Fibroblast of gingiva (primary cell): ENCODE data around the gene AMOTL1.

Source experiments
- DNase-seq: peaks from one replicate; pipeline ENCODE4 v3.0.0-alpha.2; 2011; ENCODE audit warnings: low read depth

AMOTL1 gene, protein sequence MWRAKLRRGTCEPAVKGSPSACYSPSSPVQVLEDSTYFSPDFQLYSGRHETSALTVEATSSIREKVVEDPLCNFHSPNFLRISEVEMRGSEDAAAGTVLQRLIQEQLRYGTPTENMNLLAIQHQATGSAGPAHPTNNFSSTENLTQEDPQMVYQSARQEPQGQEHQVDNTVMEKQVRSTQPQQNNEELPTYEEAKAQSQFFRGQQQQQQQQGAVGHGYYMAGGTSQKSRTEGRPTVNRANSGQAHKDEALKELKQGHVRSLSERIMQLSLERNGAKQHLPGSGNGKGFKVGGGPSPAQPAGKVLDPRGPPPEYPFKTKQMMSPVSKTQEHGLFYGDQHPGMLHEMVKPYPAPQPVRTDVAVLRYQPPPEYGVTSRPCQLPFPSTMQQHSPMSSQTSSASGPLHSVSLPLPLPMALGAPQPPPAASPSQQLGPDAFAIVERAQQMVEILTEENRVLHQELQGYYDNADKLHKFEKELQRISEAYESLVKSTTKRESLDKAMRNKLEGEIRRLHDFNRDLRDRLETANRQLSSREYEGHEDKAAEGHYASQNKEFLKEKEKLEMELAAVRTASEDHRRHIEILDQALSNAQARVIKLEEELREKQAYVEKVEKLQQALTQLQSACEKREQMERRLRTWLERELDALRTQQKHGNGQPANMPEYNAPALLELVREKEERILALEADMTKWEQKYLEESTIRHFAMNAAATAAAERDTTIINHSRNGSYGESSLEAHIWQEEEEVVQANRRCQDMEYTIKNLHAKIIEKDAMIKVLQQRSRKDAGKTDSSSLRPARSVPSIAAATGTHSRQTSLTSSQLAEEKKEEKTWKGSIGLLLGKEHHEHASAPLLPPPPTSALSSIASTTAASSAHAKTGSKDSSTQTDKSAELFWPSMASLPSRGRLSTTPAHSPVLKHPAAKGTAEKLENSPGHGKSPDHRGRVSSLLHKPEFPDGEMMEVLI

DNA sequence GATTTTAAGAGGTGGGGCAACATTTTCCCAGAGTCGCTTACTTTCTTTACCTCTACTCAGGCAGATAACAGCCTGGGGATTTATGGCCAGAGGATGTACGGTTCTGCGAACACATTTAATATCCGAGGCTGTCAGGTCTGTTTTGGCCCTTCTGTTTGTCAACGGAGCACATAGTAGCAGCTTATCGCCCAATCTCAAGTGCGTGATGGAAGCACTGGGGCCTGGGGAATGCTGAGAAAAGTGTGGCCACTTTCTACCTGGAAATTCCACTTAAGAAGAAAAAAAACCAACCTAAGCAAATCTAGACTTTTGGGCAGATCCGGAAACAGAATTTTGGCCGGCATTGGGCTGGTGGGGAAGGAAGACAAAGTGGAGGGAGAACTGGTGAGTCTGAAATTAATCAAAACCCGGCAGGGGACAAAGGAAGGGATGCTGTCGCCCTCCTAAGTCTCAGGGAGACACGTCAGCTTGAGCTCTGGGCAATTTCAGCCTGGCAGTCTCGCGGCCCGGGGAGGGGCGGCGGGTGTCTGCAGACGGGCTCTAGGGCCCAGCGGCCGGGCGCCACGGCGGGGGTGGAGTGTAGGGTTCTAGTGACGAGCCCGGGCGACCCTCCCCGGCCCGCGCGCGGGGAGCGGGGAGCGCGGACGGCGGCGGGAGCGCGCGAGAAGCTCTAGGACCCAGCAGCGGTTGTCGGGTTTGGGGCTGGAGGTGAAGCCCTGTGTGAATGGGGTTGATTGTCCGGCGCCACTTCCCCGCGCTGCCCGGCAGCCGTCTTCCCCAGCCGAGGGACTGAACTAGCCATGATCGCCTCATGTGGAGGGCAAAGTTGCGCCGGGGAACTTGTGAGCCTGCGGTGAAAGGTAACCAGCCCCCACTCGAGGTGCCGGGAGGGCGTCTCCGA is at the start of gene AMOTL1:
TSS of gene AMOTL1 (plus strand) at position 656 of the 901 bp plus-strand sequence. CDS start at position 812, 156 bp downstream.
- peak; percentile 89 for DNase-seq

DNA sequence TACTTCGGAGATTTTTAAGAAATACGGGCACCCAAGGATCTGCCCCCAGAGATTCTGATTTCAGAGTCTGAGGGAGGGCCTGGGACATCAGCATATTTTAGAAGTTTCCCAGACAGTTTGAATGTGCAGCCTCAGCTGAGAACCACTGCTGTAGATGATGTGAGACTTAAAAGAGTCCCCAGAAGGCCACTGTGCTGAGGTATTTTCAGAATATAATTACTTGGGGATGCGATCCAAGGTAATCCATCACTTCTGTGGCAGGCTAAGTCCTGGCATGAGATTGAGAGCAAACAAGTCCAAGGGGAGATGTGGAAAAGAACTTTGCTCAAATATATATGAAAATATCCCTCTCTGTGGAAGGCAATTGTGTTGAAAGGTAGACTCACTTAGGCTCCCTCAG is 48.3 kb upstream of the AMOTL1 start:
- DNase-seq, result no peak

DNA sequence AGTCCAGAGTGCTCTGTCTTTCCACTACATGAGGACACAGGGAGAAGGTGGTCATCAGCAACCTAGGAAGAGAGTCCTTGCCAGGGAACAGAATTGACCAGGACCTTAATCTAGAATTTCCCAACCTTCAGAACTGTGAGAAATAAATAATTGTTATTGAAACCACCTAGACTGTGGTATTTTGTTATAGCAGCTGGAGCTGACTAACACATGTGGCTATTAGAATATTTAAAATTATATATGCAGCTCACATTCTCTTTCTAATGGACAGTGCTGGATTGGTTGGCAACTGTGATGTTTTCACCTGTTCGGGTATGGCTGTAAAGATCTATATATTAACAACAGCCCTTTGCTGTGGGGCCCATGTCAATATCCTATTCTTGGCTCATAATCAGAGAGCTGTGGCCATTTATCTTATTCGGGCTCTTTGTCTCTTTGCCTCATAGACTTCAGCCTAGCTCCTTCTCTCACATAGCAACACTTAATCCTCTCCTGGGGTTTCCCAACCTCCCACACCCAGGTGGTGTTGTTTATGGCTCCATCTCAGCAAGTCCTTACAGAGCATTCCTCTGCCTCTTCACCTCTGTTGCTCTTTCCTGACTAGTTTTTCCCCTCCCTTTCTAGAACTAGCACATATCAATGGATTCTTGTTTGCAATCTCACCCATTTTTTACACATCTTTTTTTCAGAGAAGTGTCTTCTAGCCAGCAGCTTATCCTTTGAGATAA is 46.4 kb upstream of the AMOTL1 start:
- no peak for DNase-seq

DNA sequence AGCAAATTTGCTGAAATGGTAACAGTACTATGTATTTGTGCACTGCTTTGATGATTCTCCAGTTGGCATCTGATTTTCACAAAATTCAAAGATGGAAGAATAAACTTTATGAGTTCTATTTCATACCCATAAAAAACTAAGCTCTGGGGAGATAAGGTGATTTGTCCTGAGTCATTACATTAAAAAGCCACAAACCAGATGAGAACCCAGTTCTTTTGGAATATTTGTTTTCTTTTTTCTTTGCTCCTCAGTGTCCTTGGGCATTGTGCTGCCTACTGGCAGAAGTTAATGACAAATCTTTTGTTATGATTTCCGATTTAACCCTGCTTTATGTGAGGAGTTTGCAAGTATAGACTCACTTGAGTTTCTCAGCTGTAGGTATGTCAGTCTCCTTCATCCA is 45.4 kb upstream of the AMOTL1 start:
- DNase-seq, result no peak

DNA sequence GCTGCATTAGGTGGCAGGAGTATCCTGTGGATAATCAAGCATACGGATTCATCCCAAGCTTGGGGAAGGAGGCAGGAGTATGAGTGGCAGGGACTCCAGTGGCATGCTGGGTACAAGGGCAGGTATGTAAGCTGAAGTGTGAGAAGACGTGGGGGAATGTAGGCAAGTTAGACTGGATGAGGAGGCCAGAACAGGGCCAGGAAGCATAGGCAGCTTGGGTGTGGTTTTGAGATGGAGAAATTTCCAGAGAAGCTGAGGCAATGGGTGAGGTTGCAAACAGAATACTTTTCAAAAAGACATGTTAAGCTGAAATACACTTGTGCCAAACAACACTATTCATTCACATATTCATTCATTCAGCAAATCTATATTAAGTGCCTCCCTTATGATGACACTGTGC is 43.1 kb upstream of the AMOTL1 start:
- no peak for DNase-seq

DNA sequence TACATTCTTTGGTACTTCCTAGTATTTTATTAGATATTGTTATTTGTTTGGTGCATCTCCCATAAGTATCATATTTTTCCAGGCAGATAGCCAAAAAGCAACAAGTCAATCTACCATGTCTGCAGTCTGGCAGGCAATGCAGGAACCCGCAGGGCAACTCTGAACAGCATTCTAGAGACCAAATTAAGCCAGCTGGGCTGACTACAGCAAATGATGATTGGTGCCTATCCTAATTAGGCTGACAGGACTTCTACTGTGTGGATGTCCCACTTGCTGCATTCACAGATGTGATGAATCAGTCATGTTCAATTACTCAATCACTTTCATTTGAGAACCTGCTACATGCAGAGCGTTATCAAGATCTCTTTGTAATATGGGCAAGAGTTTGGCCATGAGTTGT is 40.3 kb upstream of the AMOTL1 start:
- DNase-seq, result no peak

DNA sequence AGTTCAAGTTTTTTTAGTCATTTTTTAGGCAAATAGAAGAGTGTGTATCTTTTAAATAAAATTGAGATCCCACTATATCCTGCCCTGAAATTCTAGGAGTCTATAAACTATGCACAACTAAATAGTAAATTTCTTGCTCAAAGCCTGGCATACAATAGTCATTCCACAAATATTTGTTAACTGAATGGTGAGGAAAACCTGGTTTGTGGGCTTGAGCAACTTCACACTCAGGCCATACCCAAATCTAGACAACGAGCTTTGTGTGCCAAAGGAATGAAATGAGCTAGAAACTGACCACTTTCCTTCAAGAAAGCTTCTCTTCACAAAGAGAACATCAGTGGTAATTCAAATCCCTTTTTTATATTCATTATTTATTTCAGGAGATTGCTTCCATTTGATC is 39.6 kb upstream of the AMOTL1 start:
- DNase-seq, result peak; percentile 61

DNA sequence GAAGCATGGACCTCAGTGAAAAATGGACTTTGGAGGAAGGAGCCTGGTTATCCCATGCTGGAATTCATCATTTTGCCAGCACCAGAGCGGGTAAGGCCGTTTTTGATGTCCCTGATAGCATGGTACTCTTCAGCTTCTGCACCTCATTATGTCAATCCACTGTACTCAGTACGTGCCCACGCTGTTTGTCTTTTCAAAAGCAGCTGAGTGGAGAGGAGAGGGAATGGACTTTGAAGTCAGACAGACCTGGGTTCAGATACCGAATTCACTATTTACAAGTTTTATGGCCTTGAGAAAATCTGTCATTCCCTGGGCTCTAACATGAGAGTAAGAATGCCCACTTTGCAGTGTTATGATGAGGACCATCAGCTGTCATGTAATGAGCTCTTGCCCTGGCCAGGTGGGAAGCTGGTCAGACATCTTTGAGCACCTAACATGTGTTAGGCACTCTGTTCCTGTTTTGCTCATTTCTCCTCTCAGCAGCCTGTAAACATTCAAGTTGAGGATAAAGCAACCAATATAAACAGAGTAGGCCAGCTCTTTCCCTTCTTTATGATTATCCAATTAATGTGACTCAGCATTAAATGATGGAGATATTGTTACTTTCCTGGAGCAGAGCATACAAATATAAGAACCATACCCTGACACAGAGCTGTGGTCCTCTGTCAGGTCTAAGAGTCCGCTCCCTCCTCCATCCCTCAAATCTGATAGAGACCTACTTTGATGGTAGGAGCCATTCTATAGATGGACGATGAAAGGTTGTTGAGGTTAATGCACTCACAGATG is 39.0 kb upstream of the AMOTL1 start:
- DNase-seq, result no peak

DNA sequence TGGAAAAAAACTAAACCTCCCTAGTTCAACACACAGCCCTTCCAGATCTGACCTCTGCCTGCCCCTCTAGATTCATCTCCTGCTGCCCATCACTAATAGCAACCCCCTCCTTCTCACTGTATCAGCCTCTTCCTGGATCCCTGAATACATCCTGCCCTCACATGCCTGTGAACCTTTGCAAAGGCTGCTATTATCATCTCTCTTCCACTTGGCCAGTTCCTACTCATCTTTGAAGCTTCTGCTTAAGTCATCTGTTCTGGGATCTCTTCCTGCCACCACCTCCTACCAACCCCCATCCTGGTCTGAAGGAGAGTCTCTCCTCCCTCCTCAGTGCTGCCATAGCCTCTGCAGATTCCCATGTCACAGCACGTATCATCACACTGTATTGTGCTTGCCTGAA is 38.0 kb upstream of the AMOTL1 start:
- DNase-seq, result no peak

DNA sequence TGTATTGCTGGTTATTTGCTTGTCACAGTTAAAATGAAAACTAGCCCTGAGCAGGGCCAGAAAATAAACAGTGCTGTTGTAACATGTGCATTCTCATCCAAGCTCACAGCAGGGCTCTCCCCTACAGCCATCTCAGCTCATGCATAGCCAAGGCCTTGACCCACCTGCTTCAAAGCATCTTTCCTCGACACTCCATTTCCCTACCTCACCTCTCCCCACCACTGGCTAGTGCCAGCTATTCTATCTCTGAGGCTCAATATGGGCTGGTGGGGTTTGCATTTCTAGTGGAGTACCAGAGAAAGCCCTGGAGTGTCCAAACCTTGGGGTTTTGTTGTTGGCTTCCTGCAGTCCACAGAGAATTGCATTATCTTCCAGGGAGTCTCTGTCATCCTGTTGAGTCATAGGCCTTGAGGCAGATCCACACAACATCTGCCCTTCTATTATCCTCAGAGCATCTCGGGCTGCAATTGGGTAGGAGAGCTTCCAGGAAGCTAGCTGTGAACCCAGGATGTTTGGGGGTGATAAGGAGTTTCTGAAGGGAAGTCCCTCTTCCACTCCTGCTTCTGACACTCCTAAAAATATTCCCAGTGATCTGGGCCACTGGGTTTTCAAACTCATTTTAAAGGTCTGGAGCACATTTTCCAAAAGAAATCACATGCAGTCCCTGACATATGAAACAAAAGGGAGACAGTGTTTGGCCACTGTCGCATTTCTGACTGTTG is 36.1 kb upstream of the AMOTL1 start:
- peak; percentile 86 for DNase-seq

DNA sequence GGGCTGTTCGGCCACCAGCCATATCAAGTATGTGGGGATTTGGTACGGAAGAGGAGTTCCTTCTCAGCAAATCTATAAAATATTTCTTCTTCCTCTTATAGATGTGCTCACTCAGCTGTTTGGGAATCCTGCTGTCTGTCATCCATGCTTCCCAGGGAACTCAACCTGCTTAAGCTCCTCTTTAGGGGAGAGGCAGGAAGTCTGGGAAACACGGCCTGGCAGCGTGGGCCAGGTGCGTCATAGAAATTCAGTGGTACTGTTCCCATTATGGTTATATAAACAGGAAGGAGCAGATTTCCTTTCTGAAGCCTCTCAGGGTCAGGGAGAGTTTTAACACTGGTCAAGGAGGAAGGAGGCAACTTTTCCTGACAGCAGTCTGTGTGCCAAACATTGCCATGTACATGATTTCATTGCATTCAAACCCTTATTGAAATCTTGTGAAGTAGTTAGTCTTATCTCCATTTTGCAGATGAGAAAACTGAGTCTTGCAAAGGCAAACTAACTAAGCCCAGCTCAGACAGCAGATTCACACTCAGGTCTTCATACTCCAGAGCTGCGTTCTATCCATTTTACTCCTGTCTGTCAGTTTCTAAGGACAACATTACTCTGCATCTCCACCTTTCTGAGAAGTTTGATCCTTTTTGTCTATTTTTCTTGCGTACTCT is 35.4 kb upstream of the AMOTL1 start:
- peak; percentile 78 for DNase-seq

DNA sequence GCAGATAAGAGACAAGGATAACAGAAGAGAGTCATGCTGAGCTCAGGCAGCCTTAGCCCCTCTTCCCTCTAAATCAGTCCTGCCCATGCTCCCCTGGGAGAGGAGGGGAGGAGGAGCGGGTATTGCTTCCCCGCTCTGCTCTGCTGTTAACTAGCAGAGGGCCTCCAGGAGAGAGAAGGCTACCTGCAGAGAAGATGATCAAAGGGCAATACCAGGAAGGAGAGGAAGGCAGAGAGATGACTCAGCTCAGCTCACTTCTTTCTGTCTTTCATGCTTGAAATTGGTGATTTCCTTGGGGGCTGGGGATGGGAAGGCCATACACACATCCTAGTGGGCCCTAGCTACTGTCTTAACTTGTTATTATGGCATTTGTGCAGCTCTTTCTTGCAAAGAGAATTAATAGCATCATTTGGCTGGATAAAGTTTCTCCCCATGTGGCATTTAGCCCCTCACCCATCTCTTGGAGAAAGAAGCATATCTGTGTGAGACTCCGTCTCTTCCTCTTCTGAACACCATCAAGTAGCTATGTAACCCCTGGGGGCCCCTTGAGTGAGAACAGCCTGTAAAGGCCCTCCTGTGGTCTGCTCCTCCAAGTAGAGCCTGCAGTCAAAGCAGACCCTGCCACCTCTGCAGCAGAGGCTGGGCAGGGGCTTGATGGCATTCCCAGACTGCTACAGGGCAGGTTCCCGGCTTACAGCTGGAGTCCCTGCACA is 33.4 kb upstream of the AMOTL1 start:
- DNase-seq, result no peak

DNA sequence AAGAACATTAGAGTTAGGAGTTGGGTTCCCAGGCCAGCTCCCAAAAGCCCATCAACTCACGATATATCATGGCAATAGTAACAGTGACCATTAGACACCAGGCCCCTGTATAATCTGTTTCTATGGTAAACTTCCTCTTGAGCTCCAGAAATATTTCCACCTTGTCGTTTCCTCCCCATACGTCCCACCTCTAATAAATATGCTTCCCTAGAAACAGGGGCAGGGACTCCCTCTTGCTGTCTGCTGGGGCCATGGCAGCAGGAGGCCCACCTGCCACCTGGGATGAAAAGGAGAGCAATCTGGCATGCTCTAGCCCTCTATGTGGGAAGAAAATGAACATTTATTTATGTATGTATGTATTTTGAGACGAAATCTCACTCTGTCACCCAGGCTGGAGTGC is 32.2 kb upstream of the AMOTL1 start:
- no peak for DNase-seq

DNA sequence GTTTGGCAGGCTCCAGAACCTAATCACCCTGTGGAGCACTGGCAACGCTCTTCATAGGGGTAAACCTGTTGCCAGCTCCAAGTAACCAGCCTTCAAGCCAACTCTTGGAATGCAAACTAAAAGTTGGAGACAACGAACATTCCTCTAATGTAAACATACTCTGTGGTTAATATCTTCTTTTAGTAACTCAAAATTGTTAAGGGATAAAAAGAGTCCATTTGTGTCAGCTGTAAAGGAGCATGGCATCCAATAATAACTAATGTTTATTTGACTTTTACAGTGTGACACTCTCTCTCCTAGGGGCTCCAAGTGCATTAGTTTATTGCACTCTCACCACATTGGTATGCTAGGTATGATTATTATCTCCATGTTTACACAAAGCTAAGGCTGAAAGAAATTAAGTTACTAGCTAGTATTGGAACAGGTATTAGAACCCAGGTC is 31.0 kb upstream of the AMOTL1 start:
- DNase-seq, result peak; percentile 79

DNA sequence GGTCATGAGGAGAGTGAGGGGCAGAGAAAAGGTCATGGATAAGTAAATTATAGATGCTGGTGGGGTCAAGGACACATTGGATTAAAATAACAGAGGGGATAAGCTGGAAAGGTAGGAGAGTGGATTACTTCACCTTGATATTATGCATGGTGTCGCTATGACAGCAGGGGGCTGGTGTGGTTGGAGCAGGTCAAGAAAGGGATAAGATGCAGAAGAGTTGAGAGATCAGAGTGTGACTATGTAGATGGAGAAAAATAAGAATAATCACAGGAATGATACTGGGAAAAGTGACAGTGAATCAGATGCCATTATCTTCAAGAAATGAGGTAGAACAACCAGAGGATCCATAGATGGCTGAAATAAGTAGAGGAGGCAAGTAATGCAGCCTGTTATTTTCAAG is 29.4 kb upstream of the AMOTL1 start:
- no peak for DNase-seq

DNA sequence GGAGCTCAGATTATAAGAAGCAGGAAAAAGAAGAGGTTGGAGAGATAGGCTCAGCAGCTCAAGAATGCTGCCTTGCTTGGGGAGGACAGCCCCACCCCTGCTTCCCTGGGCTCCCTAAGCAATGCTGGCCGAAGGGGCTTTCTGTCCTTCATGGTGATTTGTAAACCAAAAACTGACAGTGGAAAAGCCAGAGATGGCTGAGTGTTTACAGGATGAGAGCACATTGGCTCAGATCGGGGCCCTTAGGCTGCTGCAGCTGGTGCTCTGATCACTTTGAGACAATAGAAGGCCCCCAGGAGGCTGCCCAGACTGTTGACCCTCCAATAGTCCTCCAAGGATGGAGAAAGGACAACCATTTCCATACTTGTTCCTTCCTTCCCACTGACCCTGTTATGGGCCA is 28.8 kb upstream of the AMOTL1 start:
- DNase-seq, result no peak

DNA sequence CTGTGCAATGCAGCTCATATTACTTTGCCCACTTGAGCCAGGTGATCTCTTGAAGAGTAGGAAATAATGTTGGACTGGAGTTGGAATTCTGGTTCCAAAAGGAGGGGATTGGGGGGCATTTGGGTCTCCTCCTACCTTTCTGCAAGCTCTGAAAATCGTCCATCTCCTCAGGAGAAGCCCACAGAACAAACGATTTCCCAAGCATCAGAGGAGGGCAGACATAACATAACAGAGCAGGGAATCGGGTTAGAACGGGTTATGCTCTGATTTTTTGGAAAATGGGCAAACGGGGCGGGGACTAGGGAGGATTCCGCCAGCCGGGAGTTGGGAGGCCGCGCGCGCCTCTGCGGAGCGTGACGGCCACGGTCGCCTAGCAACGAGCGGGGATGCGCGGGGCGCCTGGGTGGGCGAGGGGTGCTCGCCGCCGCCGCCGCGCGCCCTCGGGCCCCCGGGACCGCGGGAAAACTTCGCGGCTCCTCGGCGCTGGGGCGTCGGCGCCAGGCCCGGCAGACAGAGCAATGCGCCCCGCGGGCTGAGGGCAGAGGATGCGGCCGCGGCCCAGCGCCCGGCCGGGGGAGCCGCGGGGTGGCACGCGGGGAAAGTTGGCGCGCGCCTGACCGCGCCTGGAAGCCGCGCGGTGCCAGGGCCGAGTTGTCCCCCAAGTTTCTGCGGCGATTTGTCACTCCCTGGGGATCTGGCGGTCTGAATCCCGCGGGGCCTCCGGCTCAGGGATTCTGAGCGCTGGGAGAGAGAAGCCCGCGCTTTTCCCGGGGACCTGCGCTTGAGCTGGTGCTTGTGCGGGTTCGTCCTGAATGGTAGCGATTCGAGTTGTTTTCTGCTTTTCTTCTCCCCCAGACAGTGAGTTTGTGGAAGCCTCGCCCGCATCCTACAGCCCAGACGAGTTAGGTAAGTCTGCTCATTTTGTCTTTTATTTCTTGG is 27.8 kb upstream of the AMOTL1 start:
- DNase-seq, result peak; percentile 38
